Vagina (tissue), 2 donors: ENCODE results near the gene SHISA6. TPM values are rescaled to one million over a fixed set of nuclear protein-coding genes. Genes with fewer than 3 reads are reported as not detected.

ENCODE experiments used
- DNase-seq, 2 donors: peaks; one replicate each; pipeline ENCODE4 v3.0.0-alpha.2; 2017; ENCODE audit errors: extremely low spot score in 2 of 2
- H3K27ac ChIP-seq: fragments of 200-600 bp; sonication (generic); one replicate; pipeline ENCODE4 v1.5.1; 2019
- H3K27me3 ChIP-seq: fragments of 200-600 bp; sonication (generic); one replicate; pipeline ENCODE4 v1.5.1; 2019
- H3K36me3 ChIP-seq, 2 donors: fragments of 200-600 bp; sonication (generic); one replicate each; pipeline ENCODE4 v1.5.1; 2017 to 2019
- H3K4me1 ChIP-seq: fragments of 200-600 bp; sonication (generic); one replicate; pipeline ENCODE4 v1.5.1; 2019
- H3K4me3 ChIP-seq, 2 donors: fragments of 200-600 bp; sonication (generic); 1 replicate in 1 of 2; 2 replicates in 1 of 2; pipeline ENCODE4 v1.5.1; 2016 to 2019
- H3K9me3 ChIP-seq: fragments of 200-600 bp; sonication (generic); one replicate; pipeline ENCODE4 v1.5.1; 2019
- POLR2A ChIP-seq, 2 donors: fragments of 450-650 bp; IDR thresholded peaks; one replicate each; pipeline ENCODE4 v1.6.1; 2017; ENCODE audit warnings: antibody characterized with exemption in 2 of 2, mild to moderate bottlenecking in 2 of 2, moderate library complexity in 2 of 2
- POLR2AphosphoS5 ChIP-seq, 2 donors: sonication (generic); formaldehyde crosslinking; IDR thresholded peaks; one replicate each; pipeline ENCODE4 v1.9.0; 2017; ENCODE audit warnings: antibody characterized with exemption in 2 of 2, mild to moderate bottlenecking in 2 of 2, low read depth in 1 of 2; ENCODE audit not compliant: insufficient read depth in 1 of 2
- intact Hi-C: fragments of 100-400 bp; cut with DNase I; formaldehyde crosslinking; loops from one replicate; pipeline ENCODE4 v1.15.1; 2023
- total RNA-seq: library from RNA; depleted of rRNA; stranded (reverse); fragments of >200 nt; gene quantifications from one replicate; pipeline ENCODE4 v1.2.3, GENCODE V29; 2016
- TF ChIP-seq, protein P1 (sequence below), 3 experiments: fragments of 450-650 bp in 2 of 3; fragments of 200-600 bp in 1 of 3; sonication (generic) in 1 of 3; IDR thresholded peaks; one replicate each; pipeline ENCODE4 v1.5.1; 2017 to 2019; ENCODE audit warnings: antibody characterized with exemption in 3 of 3, mild to moderate bottlenecking in 2 of 3, moderate library complexity in 2 of 3

The SHISA6 gene
- total RNA-seq, 1 donor from 2014 or later, result 1.5 TPM

DNA sequence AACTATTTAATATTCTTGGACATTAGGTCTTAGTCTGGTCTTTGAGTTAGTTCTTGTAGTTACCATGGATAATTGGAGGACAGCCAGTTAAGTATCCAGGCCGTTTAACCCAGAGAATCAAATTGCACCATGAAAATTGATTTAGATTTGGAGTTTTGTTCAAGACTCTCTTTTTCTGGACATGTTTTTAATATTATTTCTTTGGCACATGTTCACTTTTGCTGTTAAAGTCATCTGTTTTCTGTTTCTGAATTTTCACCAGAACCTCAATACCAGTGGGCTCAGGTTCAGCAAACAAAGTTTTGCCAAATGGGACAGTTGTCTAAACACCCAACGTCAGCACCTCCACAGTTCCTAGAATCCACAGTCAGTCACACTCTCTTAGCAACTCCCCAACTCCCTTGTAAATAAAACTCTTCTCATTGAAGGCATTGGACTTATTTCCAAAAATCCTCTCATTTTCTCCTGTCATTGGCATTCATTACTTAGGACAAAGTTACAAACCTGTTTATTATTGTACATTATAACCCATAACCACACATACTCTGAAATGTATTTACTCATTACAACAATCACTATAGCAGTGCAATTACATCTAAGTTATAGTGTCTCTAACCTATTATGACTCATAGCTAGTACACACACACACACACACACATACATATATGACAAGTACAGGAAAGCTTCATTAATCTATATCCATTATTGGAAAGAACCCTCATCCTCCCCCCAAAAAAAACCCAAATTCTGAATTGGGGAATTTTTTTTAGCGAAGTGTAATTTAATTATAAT lies 323.8 kb downstream of the SHISA6 start:
- no peaks in the 10 kb centered on the region for H3K27me3 ChIP-seq
- H3K36me3 ChIP-seq, result no peaks in the 10 kb centered on the region
- intact Hi-C loops, result no loop called here
- H3K4me1 ChIP-seq, result no peaks in the 10 kb centered on the region
- H3K9me3 ChIP-seq, result no peaks in the 10 kb centered on the region
- TF ChIP-seq POLR2A (IDR thresholded peaks at IDR 0.05) (no peak), POLR2AphosphoS5 (IDR thresholded peaks at IDR 0.05; ENCODE audit: insufficient read depth in 1 of 2, low read depth in 1 of 2) (no peak)
- TF ChIP-seq, protein P1, sequence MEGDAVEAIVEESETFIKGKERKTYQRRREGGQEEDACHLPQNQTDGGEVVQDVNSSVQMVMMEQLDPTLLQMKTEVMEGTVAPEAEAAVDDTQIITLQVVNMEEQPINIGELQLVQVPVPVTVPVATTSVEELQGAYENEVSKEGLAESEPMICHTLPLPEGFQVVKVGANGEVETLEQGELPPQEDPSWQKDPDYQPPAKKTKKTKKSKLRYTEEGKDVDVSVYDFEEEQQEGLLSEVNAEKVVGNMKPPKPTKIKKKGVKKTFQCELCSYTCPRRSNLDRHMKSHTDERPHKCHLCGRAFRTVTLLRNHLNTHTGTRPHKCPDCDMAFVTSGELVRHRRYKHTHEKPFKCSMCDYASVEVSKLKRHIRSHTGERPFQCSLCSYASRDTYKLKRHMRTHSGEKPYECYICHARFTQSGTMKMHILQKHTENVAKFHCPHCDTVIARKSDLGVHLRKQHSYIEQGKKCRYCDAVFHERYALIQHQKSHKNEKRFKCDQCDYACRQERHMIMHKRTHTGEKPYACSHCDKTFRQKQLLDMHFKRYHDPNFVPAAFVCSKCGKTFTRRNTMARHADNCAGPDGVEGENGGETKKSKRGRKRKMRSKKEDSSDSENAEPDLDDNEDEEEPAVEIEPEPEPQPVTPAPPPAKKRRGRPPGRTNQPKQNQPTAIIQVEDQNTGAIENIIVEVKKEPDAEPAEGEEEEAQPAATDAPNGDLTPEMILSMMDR (IDR thresholded peaks at IDR 0.05), result no peak
- H3K27ac ChIP-seq, result no peak overlapping the region
- H3K4me3 ChIP-seq, result no peak overlapping the region
- peak in 1 of 2 donors; percentile 40 for DNase-seq

DNA sequence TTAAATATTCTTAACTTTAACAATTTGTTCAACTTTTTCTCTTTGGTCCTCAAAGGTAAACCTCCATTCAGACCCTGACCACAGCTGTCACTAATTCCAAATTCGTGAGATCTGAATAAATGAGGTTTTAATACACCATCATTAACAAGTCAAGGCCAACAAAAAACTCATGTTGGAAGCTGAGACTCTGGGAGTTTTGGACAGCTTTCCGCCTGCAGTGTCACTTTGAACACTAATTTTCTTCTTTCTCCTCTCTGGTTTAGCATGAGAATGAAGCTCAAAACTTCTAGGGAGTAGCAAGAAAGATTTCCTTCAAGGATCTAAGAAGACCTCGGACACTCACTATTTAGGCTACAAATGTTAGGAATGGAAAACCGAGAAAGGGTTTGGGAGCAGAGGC lies 324.6 kb downstream of the SHISA6 start:
- Histone ChIP-seq H3K27ac (no peak overlapping the region), H3K27me3 (no peaks in the 10 kb centered on the region), H3K36me3 (no peaks in the 10 kb centered on the region), H3K9me3 (no peaks in the 10 kb centered on the region), H3K4me3 (no peak overlapping the region), H3K4me1 (no peaks in the 10 kb centered on the region)
- intact Hi-C loops, result no loop called here
- DNase-seq, result peak in 1 of 2 donors; percentile 18
- TF ChIP-seq POLR2A (IDR thresholded peaks at IDR 0.05) (no peak), POLR2AphosphoS5 (IDR thresholded peaks at IDR 0.05; ENCODE audit: insufficient read depth in 1 of 2, low read depth in 1 of 2) (no peak)
- TF ChIP-seq, protein P1 (IDR thresholded peaks at IDR 0.05), result no peak

DNA sequence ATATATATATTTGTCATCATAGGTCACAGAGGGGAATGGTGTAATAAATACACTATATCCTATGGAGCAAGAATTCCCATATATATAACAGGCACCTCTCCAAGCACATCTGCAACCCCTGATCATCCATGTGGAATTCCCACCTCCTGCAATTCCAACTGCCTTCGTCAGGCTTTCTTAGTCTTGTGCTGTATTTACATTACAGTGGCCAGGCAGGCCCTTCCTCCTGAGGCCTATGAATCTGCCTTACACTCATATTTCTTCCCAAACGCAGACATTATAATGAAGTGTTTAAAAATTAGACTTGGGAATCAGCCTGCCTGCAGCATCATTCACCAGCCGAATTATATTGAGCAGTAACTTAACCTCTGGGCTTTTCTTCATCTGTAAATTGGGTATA lies 338.0 kb downstream of the SHISA6 start:
- intact Hi-C loops, result no loop called here
- peak; percentile 18 to 61 for DNase-seq
- Histone ChIP-seq H3K4me1 (no peaks in the 10 kb centered on the region), H3K27me3 (no peaks in the 10 kb centered on the region), H3K27ac (no peak overlapping the region), H3K36me3 (no peaks in the 10 kb centered on the region), H3K9me3 (no peaks in the 10 kb centered on the region), H3K4me3 (no peak overlapping the region)
- TF ChIP-seq, protein P1 (IDR thresholded peaks at IDR 0.05), result no peak
- no peak for TF ChIP-seq POLR2AphosphoS5 (IDR thresholded peaks at IDR 0.05; ENCODE audit: insufficient read depth in 1 of 2, low read depth in 1 of 2)
- no peak for TF ChIP-seq POLR2A (IDR thresholded peaks at IDR 0.05)

DNA sequence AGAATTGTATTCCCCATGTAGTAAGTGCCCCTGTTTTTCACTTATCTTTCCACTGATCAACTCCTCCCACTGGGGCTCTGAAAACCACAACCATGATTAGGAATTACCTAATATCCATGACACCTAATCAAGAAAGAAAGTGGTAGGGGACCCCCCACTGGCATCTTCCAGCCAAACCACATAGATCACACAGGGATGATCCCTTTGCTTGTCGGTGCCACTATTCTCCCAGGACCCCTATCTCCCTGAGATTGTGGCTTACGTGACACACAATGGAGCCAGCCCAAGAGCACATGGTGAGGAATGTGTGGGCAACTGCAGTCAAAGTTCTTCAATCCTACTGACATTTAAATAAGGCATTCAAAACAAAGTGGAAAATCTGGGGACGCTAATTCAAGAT lies 339.7 kb downstream of the SHISA6 start:
- no peaks in the 10 kb centered on the region for H3K9me3 ChIP-seq
- TF ChIP-seq, protein P1 (IDR thresholded peaks at IDR 0.05), result no peak
- TF ChIP-seq POLR2A (IDR thresholded peaks at IDR 0.05), result no peak
- TF ChIP-seq POLR2AphosphoS5 (IDR thresholded peaks at IDR 0.05; ENCODE audit: insufficient read depth in 1 of 2, low read depth in 1 of 2), result no peak
- no peak overlapping the region for H3K27ac ChIP-seq
- H3K4me3 ChIP-seq, result no peak overlapping the region
- intact Hi-C loops, result no loop called here
- H3K27me3 ChIP-seq, result no peaks in the 10 kb centered on the region
- peak; percentile 55 to 77 for DNase-seq
- no peaks in the 10 kb centered on the region for H3K36me3 ChIP-seq
- H3K4me1 ChIP-seq, result no peaks in the 10 kb centered on the region

DNA sequence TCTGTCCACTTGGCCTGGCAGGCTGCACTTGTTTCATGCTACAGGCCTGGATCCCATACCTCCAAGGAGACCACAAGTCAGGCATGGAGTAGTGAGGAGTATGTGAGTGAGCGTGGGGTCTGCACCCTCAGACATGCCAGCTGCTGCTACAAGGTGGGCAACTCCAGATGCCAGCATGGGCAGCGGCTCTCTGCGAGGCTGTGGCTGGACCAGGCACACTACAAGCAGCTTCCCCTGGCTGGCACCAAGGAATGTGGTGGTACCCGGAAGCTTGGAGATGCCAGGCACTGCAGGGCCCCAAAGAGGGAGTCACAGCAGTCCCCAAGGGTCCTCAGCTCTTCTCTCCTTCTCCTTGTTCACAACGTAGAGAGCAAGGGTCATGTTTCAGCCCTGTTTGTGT lies 341.2 kb downstream of the SHISA6 start:
- no peak overlapping the region for H3K4me3 ChIP-seq
- TF ChIP-seq, protein P1 (IDR thresholded peaks at IDR 0.05), result no peak
- no peak for TF ChIP-seq POLR2AphosphoS5 (IDR thresholded peaks at IDR 0.05; ENCODE audit: insufficient read depth in 1 of 2, low read depth in 1 of 2)
- no peak for TF ChIP-seq POLR2A (IDR thresholded peaks at IDR 0.05)

More for the DNA sequence above, 341.2 kb downstream of the SHISA6 start:
- Histone ChIP-seq H3K9me3 (no peaks in the 10 kb centered on the region), H3K27me3 (no peaks in the 10 kb centered on the region), H3K4me1 (no peaks in the 10 kb centered on the region), H3K27ac (no peak overlapping the region), H3K36me3 (no peaks in the 10 kb centered on the region)
- no peak for DNase-seq
- intact Hi-C loops, result no loop called here
